Lower leg skin (tissue), 3 donors: Measurements from ENCODE around the gene PLPP7.

Source experiments
- POLR2A ChIP-seq, 2 donors: fragments of 450-650 bp; IDR thresholded peaks; one replicate each; pipeline ENCODE4 v1.6.1; 2016 to 2017; ENCODE audit warnings: antibody characterized with exemption in 2 of 2, mild to moderate bottlenecking in 1 of 2, moderate library complexity in 1 of 2
- TF ChIP-seq, protein P1 (sequence below), 3 donors: fragments of 450-650 bp; IDR thresholded peaks; one replicate each; pipeline ENCODE4 v1.5.1; 2016; ENCODE audit warnings: antibody characterized with exemption in 3 of 3, mild to moderate bottlenecking in 3 of 3, moderate library complexity in 2 of 3

- TF ChIP-seq, protein P1, sequence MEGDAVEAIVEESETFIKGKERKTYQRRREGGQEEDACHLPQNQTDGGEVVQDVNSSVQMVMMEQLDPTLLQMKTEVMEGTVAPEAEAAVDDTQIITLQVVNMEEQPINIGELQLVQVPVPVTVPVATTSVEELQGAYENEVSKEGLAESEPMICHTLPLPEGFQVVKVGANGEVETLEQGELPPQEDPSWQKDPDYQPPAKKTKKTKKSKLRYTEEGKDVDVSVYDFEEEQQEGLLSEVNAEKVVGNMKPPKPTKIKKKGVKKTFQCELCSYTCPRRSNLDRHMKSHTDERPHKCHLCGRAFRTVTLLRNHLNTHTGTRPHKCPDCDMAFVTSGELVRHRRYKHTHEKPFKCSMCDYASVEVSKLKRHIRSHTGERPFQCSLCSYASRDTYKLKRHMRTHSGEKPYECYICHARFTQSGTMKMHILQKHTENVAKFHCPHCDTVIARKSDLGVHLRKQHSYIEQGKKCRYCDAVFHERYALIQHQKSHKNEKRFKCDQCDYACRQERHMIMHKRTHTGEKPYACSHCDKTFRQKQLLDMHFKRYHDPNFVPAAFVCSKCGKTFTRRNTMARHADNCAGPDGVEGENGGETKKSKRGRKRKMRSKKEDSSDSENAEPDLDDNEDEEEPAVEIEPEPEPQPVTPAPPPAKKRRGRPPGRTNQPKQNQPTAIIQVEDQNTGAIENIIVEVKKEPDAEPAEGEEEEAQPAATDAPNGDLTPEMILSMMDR (IDR thresholded peaks at IDR 0.05): no peak
- no peak for TF ChIP-seq POLR2A (IDR thresholded peaks at IDR 0.05)
Measured at GRCh38 chr9:131348631-131349521, 59.4 kb downstream of the PLPP7 start.
